Measurements from ENCODE around the gene RADX. TPM values are rescaled to one million over a fixed set of nuclear protein-coding genes. Genes with fewer than 3 reads are reported as not detected.

Gene RADX
- total and polyA plus RNA-seq, 2 experiments from 2014 or later = 1.9 to 6.7 TPM

GRCh38 chrX:106716463-106716862, 104.7 kb downstream of the RADX start (continued):
- TF ChIP-seq, protein P1, sequence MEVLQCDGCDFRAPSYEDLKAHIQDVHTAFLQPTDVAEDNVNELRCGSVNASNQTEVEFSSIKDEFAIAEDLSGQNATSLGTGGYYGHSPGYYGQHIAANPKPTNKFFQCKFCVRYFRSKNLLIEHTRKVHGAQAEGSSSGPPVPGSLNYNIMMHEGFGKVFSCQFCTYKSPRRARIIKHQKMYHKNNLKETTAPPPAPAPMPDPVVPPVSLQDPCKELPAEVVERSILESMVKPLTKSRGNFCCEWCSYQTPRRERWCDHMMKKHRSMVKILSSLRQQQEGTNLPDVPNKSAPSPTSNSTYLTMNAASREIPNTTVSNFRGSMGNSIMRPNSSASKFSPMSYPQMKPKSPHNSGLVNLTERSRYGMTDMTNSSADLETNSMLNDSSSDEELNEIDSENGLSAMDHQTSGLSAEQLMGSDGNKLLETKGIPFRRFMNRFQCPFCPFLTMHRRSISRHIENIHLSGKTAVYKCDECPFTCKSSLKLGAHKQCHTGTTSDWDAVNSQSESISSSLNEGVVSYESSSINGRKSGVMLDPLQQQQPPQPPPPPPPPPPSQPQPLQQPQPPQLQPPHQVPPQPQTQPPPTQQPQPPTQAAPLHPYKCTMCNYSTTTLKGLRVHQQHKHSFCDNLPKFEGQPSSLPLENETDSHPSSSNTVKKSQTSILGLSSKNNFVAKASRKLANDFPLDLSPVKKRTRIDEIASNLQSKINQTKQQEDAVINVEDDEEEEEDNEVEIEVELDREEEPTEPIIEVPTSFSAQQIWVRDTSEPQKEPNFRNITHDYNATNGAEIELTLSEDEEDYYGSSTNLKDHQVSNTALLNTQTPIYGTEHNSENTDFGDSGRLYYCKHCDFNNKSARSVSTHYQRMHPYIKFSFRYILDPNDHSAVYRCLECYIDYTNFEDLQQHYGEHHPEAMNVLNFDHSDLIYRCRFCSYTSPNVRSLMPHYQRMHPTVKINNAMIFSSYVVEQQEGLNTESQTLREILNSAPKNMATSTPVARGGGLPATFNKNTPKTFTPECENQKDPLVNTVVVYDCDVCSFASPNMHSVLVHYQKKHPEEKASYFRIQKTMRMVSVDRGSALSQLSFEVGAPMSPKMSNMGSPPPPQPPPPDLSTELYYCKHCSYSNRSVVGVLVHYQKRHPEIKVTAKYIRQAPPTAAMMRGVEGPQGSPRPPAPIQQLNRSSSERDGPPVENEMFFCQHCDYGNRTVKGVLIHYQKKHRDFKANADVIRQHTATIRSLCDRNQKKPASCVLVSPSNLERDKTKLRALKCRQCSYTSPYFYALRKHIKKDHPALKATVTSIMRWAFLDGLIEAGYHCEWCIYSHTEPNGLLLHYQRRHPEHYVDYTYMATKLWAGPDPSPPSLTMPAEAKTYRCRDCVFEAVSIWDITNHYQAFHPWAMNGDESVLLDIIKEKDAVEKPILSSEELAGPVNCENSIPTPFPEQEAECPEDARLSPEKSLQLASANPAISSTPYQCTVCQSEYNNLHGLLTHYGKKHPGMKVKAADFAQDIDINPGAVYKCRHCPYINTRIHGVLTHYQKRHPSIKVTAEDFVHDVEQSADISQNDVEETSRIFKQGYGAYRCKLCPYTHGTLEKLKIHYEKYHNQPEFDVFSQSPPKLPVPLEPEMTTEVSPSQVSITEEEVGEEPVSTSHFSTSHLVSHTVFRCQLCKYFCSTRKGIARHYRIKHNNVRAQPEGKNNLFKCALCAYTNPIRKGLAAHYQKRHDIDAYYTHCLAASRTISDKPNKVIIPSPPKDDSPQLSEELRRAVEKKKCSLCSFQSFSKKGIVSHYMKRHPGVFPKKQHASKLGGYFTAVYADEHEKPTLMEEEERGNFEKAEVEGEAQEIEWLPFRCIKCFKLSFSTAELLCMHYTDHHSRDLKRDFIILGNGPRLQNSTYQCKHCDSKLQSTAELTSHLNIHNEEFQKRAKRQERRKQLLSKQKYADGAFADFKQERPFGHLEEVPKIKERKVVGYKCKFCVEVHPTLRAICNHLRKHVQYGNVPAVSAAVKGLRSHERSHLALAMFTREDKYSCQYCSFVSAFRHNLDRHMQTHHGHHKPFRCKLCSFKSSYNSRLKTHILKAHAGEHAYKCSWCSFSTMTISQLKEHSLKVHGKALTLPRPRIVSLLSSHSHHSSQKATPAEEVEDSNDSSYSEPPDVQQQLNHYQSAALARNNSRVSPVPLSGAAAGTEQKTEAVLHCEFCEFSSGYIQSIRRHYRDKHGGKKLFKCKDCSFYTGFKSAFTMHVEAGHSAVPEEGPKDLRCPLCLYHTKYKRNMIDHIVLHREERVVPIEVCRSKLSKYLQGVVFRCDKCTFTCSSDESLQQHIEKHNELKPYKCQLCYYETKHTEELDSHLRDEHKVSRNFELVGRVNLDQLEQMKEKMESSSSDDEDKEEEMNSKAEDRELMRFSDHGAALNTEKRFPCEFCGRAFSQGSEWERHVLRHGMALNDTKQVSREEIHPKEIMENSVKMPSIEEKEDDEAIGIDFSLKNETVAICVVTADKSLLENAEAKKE (CRISPR knock-in tag; IDR thresholded peaks at IDR 0.05) = no peak
- TF ChIP-seq ZNF114 (CRISPR knock-in tag; IDR thresholded peaks at IDR 0.05) (no peak), EZH2phosphoT487 (IDR thresholded peaks at IDR 0.05; ENCODE audit: unreplicated experiment) (no peak)

- no peak for DNase-seq (ENCODE audit: low spot score)
- no peaks in the 10 kb centered on the region for H3K27me3 Mint-ChIP-seq (ENCODE audit: insufficient read depth, low read depth, poor library complexity)
- Histone ChIP-seq H3K27ac (ENCODE audit: low read depth) (no peak overlapping the region), H4K20me1 (replicated peaks; ENCODE audit: insufficient read depth) (no peaks in the 10 kb centered on the region), H3K36me3 (ENCODE audit: insufficient read depth) (no peaks in the 10 kb centered on the region), H3F3A (replicated peaks; ENCODE audit: low read depth) (no peaks in the 10 kb centered on the region), H3K9me2 (ENCODE audit: insufficient read depth) (no peaks in the 10 kb centered on the region), H2AFZ (no peak overlapping the region), H3K4me2 (no peak overlapping the region), H3K4me3 (no peak overlapping the region), H3K4me1 (ENCODE audit: insufficient read depth) (no peaks in the 10 kb centered on the region), H3K79me2 (replicated peaks; ENCODE audit: insufficient read depth) (no peaks in the 10 kb centered on the region), H3K27me3 (ENCODE audit: insufficient read depth) (no peaks in the 10 kb centered on the region)
- no peak overlapping the region for H3K27ac Mint-ChIP-seq
- ATAC-seq = no peak
- no peaks in the 10 kb centered on the region for H3K4me1 Mint-ChIP-seq
- H3K36me3 Mint-ChIP-seq (ENCODE audit: low read depth) = no peaks in the 10 kb centered on the region
- H3K4me3 Mint-ChIP-seq = no peak overlapping the region
- no peaks in the 10 kb centered on the region for H3K9me3 Mint-ChIP-seq
- TF ChIP-seq EZH2 (IDR thresholded peaks at IDR 0.05; ENCODE audit: low read depth, unreplicated experiment) (no peak), NANOG (IDR thresholded peaks at IDR 0.05; ENCODE audit: borderline replicate concordance) (no peak), CTCF (conservative IDR thresholded peaks at IDR 0.05; ENCODE audit: low read depth in 2 of 2) (no peak), EZH2phosphoT487 (IDR thresholded peaks at IDR 0.05; ENCODE audit: unreplicated experiment) (no peak), STAT1 (IDR thresholded peaks at IDR 0.05; ENCODE audit: unreplicated experiment) (no peak), CREB1 (CRISPR knock-in tag; IDR thresholded peaks at IDR 0.05; ENCODE audit: low read depth) (no peak), ZNF331 (CRISPR knock-in tag; IDR thresholded peaks at IDR 0.05; ENCODE audit: low read depth) (no peak)
- TF ChIP-seq, protein P2, sequence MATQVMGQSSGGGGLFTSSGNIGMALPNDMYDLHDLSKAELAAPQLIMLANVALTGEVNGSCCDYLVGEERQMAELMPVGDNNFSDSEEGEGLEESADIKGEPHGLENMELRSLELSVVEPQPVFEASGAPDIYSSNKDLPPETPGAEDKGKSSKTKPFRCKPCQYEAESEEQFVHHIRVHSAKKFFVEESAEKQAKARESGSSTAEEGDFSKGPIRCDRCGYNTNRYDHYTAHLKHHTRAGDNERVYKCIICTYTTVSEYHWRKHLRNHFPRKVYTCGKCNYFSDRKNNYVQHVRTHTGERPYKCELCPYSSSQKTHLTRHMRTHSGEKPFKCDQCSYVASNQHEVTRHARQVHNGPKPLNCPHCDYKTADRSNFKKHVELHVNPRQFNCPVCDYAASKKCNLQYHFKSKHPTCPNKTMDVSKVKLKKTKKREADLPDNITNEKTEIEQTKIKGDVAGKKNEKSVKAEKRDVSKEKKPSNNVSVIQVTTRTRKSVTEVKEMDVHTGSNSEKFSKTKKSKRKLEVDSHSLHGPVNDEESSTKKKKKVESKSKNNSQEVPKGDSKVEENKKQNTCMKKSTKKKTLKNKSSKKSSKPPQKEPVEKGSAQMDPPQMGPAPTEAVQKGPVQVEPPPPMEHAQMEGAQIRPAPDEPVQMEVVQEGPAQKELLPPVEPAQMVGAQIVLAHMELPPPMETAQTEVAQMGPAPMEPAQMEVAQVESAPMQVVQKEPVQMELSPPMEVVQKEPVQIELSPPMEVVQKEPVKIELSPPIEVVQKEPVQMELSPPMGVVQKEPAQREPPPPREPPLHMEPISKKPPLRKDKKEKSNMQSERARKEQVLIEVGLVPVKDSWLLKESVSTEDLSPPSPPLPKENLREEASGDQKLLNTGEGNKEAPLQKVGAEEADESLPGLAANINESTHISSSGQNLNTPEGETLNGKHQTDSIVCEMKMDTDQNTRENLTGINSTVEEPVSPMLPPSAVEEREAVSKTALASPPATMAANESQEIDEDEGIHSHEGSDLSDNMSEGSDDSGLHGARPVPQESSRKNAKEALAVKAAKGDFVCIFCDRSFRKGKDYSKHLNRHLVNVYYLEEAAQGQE (IDR thresholded peaks at IDR 0.05; ENCODE audit: unreplicated experiment) = no peak
Measured at GRCh38 chrX:106718709-106719108, 106.9 kb downstream of the RADX start.

Data from GM23338 (cell line).